Thoracic aorta (tissue), 2 donors: ENCODE measurements around the gene CUTA. TPM values are rescaled to one million over a fixed set of nuclear protein-coding genes. Genes with fewer than 3 reads are reported as not detected.

Experiments
- ATAC-seq: fragments of 150-250 bp; one replicate; pipeline ENCODE4 v1.8.0; 2017; ENCODE audit warnings: low read depth; ENCODE audit not compliant: insufficient number of reproducible peaks, low FRiP score
- DNase-seq: peaks from one replicate; pipeline ENCODE4 v3.0.0-alpha.2; 2020; ENCODE audit warnings: low spot score
- H3K27ac ChIP-seq, 2 donors: fragments of 200-600 bp; sonication (generic); 1 replicate in 1 of 2; 2 replicates in 1 of 2; pipeline ENCODE4 v1.5.1; 2016; ENCODE audit warnings: mild to moderate bottlenecking in 2 of 2, moderate library complexity in 2 of 2
- H3K27me3 ChIP-seq: fragments of 200-600 bp; sonication (generic); replicated peaks from 2 replicates; pipeline ENCODE4 v1.6.0; 2016; ENCODE audit warnings: mild to moderate bottlenecking; ENCODE audit not compliant: insufficient read depth
- H3K36me3 ChIP-seq: fragments of 200-600 bp; sonication (generic); one replicate; pipeline ENCODE4 v1.5.1; 2016
- H3K4me1 ChIP-seq, 2 donors: fragments of 200-600 bp; sonication (generic); 1 replicate in 1 of 2; 2 replicates in 1 of 2; pipeline versions ENCODE4 v1.5.1 to v1.6.0; 2016; ENCODE audit warnings: low read depth in 2 of 2, mild to moderate bottlenecking in 1 of 2; ENCODE audit not compliant: control insufficient read depth in 1 of 2
- H3K4me3 ChIP-seq: fragments of 200-600 bp; sonication (generic); 2 replicates; pipeline ENCODE4 v1.5.1; 2016; ENCODE audit warnings: mild to moderate bottlenecking
- H3K9me3 ChIP-seq: fragments of 200-600 bp; sonication (generic); 2 replicates; pipeline ENCODE4 v1.5.1; 2016
- total RNA-seq, 2 donors: library from RNA; depleted of rRNA; stranded (reverse); fragments of >200 nt; gene quantifications; one replicate each; pipeline versions ENCODE4 v1.1.0 to v1.2.3, GENCODE V29; 2016
- TF ChIP-seq, protein P1 (sequence below): fragments of 200-600 bp; sonication (generic); IDR thresholded peaks from one replicate; pipeline ENCODE4 v1.5.1; 2019; ENCODE audit warnings: antibody characterized with exemption

The CUTA gene
- total RNA-seq, 2 donors from 2014 or later = 60.3 to 207 TPM

DNA sequence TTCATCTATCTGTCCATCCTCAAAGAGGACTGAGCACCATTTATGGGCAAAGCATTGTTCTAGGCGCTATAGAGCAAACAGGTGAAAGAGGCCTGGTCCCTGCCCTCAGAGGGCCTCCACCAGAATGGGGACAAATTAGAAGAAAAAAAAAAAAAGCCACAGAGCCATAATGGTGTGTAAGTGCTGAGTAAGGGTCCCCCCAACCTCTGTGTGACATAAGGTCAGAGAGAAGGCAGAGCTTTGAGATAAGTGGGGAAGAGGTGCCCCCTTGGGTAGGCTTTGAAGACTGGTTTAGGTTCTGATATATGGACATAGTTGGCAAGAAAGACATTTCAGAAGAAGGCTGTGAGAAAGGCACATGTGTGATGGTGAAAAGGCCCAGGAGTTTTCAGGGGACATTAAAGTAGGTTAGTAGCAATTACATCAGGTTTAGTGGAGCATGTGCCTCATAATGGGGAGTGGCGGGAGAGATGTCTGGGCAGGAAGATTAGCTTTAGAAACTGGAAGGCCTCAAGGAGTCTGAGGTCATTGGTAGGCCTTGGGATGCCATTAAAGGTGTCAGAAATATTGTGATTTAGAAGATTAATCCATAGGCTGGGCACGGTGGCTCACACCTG lies 21.2 kb upstream of the CUTA start:
- no peaks in the 10 kb centered on the region for H3K27me3 ChIP-seq
- H3K4me1 ChIP-seq = peaks cover 0 to 2% of the 10 kb centered on the region in 2 donors
- H3K27ac ChIP-seq = no peak overlapping the region
- ATAC-seq (no peak), DNase-seq (no peak)
- no peak overlapping the region for H3K4me3 ChIP-seq
- H3K36me3 ChIP-seq = peaks cover 37% of the 10 kb centered on the region
- TF ChIP-seq, protein P1, sequence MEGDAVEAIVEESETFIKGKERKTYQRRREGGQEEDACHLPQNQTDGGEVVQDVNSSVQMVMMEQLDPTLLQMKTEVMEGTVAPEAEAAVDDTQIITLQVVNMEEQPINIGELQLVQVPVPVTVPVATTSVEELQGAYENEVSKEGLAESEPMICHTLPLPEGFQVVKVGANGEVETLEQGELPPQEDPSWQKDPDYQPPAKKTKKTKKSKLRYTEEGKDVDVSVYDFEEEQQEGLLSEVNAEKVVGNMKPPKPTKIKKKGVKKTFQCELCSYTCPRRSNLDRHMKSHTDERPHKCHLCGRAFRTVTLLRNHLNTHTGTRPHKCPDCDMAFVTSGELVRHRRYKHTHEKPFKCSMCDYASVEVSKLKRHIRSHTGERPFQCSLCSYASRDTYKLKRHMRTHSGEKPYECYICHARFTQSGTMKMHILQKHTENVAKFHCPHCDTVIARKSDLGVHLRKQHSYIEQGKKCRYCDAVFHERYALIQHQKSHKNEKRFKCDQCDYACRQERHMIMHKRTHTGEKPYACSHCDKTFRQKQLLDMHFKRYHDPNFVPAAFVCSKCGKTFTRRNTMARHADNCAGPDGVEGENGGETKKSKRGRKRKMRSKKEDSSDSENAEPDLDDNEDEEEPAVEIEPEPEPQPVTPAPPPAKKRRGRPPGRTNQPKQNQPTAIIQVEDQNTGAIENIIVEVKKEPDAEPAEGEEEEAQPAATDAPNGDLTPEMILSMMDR = no peak
- H3K9me3 ChIP-seq = no peaks in the 10 kb centered on the region

GRCh38 chr6:33437666-33438065 lies 19.8 kb upstream of the CUTA start:
- no peaks in the 10 kb centered on the region for H3K9me3 ChIP-seq
- ATAC-seq (no peak), DNase-seq (no peak)
- H3K4me3 ChIP-seq = no peak overlapping the region
- peaks cover 30% of the 10 kb centered on the region for H3K36me3 ChIP-seq
- no peak overlapping the region for H3K27ac ChIP-seq
- no peaks in the 10 kb centered on the region for H3K27me3 ChIP-seq
- H3K4me1 ChIP-seq = peaks cover 0 to 13% of the 10 kb centered on the region in 2 donors
- TF ChIP-seq, protein P1 = no peak

- no peaks in the 10 kb centered on the region for H3K27me3 ChIP-seq
- TF ChIP-seq, protein P1 = no peak
- H3K27ac ChIP-seq = no peak overlapping the region
- H3K4me3 ChIP-seq = no peak overlapping the region
- H3K36me3 ChIP-seq = peaks cover 24% of the 10 kb centered on the region
- no peaks in the 10 kb centered on the region for H3K9me3 ChIP-seq
- H3K4me1 ChIP-seq = peaks cover 0 to 31% of the 10 kb centered on the region in 2 donors
- no peak for ATAC-seq
- no peak for DNase-seq
Observed at GRCh38 chr6:33434961-33435360, 17.1 kb upstream of the CUTA start.

GRCh38 chr6:33433544-33434191 lies 15.8 kb upstream of the CUTA start:
- no peaks in the 10 kb centered on the region for H3K27me3 ChIP-seq
- no peak overlapping the region for H3K4me3 ChIP-seq
- no peak overlapping the region for H3K27ac ChIP-seq
- DNase-seq (no peak), ATAC-seq (peak; percentile 35)
- H3K36me3 ChIP-seq = peaks cover 19% of the 10 kb centered on the region
- TF ChIP-seq, protein P1 = no peak
- H3K4me1 ChIP-seq = peaks cover 1 to 41% of the 10 kb centered on the region in 2 donors
- no peaks in the 10 kb centered on the region for H3K9me3 ChIP-seq

DNA sequence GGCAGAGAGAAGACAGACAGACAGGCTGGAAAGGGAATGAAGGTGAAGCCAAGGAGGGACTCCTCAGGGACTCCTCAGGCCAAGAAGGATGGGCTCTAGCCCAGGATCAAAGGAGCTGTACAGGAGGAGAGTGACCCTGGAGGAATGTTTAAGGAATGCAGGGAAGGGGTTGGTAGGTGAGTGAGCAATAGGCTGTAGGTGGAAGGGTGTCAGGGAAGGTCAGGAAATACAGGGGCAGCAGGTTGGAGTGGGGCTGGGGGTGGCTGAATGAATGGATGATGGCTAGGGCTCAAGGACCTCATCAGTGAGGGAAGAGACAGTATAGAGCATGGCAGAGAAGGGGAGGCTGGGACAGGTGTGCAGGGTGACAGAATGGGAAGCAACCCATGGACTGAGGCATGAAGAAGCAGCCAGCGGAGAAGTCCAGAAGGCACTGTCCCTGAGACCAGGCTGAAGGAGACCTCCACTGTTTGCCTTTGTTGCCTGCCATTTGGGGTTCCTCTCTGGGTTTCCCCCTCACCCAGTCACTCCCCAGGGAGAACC lies 15.2 kb upstream of the CUTA start:
- H3K4me1 ChIP-seq = peaks cover 6 to 47% of the 10 kb centered on the region in 2 donors
- no peak overlapping the region for H3K4me3 ChIP-seq
- DNase-seq (no peak), ATAC-seq (no peak)
- H3K27me3 ChIP-seq = no peaks in the 10 kb centered on the region
- TF ChIP-seq, protein P1 = no peak
- H3K9me3 ChIP-seq = no peaks in the 10 kb centered on the region
- H3K36me3 ChIP-seq = peaks cover 13% of the 10 kb centered on the region
- no peak overlapping the region for H3K27ac ChIP-seq
